ENCODE measurements around the gene MRPS34. TPM values are rescaled to one million over a fixed set of nuclear protein-coding genes. Genes with fewer than 3 reads are reported as not detected.

The MRPS34 gene
- total and polyA plus RNA-seq, 2 experiments from 2014 or later, result 116 to 155 TPM

DNA sequence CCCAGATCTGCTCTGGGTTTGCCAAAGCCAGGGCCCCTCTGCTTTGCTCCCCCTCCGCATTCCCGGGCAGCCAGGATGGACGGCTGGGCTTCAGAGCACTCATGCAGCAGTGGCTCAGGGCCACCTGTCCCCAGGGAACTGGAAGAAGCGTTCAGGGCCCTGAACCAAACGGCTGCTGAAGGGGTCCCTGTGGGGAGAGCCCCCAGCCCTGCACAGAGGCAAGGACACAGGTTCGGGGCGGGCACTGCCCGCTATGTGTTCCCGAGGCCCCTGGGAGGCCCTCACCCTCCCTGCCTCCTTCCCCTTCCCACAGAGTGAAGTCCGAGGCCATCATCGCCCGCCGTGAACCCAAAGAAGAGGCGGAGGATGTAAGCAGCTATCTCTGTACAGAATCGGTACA lies 12.0 kb downstream of the MRPS34 start:
- DNase-seq (ENCODE audit: low spot score), result no peak
- no peaks in the 10 kb centered on the region for H3K36me3 ChIP-seq (replicated peaks; ENCODE audit: insufficient read depth, low read depth)
- no peak for TF ChIP-seq EZH2 (IDR thresholded peaks at IDR 0.05; ENCODE audit: borderline replicate concordance)
- H3K27me3 ChIP-seq, result no peaks in the 10 kb centered on the region
- H3K4me2 ChIP-seq, result no peak overlapping the region
- no peak overlapping the region for H3K4me3 ChIP-seq
- peaks cover 3% of the 10 kb centered on the region for H4K20me1 ChIP-seq (ENCODE audit: insufficient read depth, poor library complexity, severe bottlenecking)
- H3K79me2 ChIP-seq, result no peaks in the 10 kb centered on the region
- no peak overlapping the region for H3K27ac ChIP-seq
- no peak overlapping the region for H2AFZ ChIP-seq
- no peaks in the 10 kb centered on the region for H3K9me2 ChIP-seq (replicated peaks; ENCODE audit: insufficient read depth)
- H3K4me1 ChIP-seq (ENCODE audit: insufficient read depth), result peaks cover 9% of the 10 kb centered on the region
- 95% methylated on average over 15 of the region's 15 CpGs for WGBS (ENCODE audit: low lambda C conversion rate, missing lambda C conversion rate)
- no peaks in the 10 kb centered on the region for H3K9me3 ChIP-seq (ENCODE audit: low read depth)

DNA sequence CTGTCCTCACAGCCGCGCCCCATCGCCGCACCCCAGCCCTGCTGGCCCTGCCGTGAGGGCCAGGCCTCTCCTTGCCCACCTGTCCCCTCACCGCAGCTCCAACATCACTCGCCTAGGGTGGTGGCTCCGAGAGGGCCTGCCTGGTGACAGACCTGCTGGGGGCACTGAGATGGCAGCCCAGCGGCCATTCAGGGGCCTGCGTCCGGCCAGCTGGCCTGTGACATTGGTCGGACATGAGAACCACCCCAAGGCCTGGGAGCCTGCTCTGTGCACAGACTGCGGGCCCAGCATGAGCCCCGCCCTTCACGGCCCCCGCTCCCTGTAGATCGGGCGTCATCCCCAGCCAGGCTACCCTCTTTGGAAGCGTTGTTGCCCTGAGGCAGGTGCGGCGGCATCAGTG lies 13.4 kb downstream of the MRPS34 start:
- no peaks in the 10 kb centered on the region for H3K79me2 ChIP-seq
- TF ChIP-seq EZH2 (IDR thresholded peaks at IDR 0.05; ENCODE audit: borderline replicate concordance), result no peak
- no peak for TF ChIP-seq EZH2phosphoT487 (IDR thresholded peaks at IDR 0.05; ENCODE audit: low read depth, severe bottlenecking, unreplicated experiment)
- no peak for TF ChIP-seq CTCF (IDR thresholded peaks at IDR 0.05; ENCODE audit: poor library complexity)
- WGBS (ENCODE audit: low lambda C conversion rate, missing lambda C conversion rate), result 98% methylated on average over 19 of the region's 21 CpGs
- H3K36me3 ChIP-seq (replicated peaks; ENCODE audit: insufficient read depth, low read depth), result no peaks in the 10 kb centered on the region
- H3K27me3 ChIP-seq, result no peaks in the 10 kb centered on the region
- peaks cover 3% of the 10 kb centered on the region for H4K20me1 ChIP-seq (ENCODE audit: insufficient read depth, poor library complexity, severe bottlenecking)
- no peak overlapping the region for H2AFZ ChIP-seq
- no peak overlapping the region for H3K27ac ChIP-seq
- peaks cover 9% of the 10 kb centered on the region for H3K4me1 ChIP-seq (ENCODE audit: insufficient read depth)
- H3K9me3 ChIP-seq (ENCODE audit: low read depth), result no peaks in the 10 kb centered on the region
- no peak overlapping the region for H3K4me2 ChIP-seq
- no peaks in the 10 kb centered on the region for H3K9me2 ChIP-seq (replicated peaks; ENCODE audit: insufficient read depth)
- no peak for DNase-seq (ENCODE audit: low spot score)
- no peak overlapping the region for H3K4me3 ChIP-seq

- WGBS (ENCODE audit: low lambda C conversion rate, missing lambda C conversion rate), result 95% methylated on average over 16 of the region's 18 CpGs
- no peaks in the 10 kb centered on the region for H3K36me3 ChIP-seq (replicated peaks; ENCODE audit: insufficient read depth, low read depth)
These were observed 14.0 kb downstream of the MRPS34 start for GRCh38 chr16:1758923-1759322.

More at GRCh38 chr16:1758923-1759322, 14.0 kb downstream of the MRPS34 start:
- no peaks in the 10 kb centered on the region for H3K9me2 ChIP-seq (replicated peaks; ENCODE audit: insufficient read depth)
- H2AFZ ChIP-seq, result no peak overlapping the region
- peaks cover 3% of the 10 kb centered on the region for H4K20me1 ChIP-seq (ENCODE audit: insufficient read depth, poor library complexity, severe bottlenecking)
- no peaks in the 10 kb centered on the region for H3K9me3 ChIP-seq (ENCODE audit: low read depth)
- no peak for DNase-seq (ENCODE audit: low spot score)
- H3K4me3 ChIP-seq, result no peak overlapping the region
- H3K4me1 ChIP-seq (ENCODE audit: insufficient read depth), result peaks cover 9% of the 10 kb centered on the region
- no peak for TF ChIP-seq EZH2phosphoT487 (IDR thresholded peaks at IDR 0.05; ENCODE audit: low read depth, severe bottlenecking, unreplicated experiment)
- no peak for TF ChIP-seq EZH2 (IDR thresholded peaks at IDR 0.05; ENCODE audit: borderline replicate concordance)
- no peak for TF ChIP-seq CTCF (IDR thresholded peaks at IDR 0.05; ENCODE audit: poor library complexity)
- H3K79me2 ChIP-seq, result no peaks in the 10 kb centered on the region
- no peaks in the 10 kb centered on the region for H3K27me3 ChIP-seq
- H3K27ac ChIP-seq, result no peak overlapping the region
- H3K4me2 ChIP-seq, result no peak overlapping the region

Data from hepatocyte (in vitro differentiated cells).